ENCODE measurements around the gene ETV2.

DNA sequence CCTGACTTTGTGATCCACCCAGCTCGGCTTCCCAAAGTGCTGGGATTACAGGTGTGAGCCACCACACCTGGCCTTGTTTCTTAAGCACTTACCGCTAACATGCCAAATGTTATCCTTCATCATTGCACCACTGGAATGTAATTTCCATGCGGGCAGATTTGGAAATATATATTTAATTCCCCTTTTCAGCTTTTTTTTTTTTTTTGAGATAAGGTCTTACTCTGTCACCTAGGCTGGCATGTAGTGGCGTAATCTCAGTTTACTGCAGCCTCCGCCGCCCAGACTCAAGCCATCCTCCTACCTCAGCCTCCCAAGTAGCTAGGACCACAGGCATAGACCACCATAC lies 20.4 kb downstream of the ETV2 start:
- TF ChIP-seq PAX5 (IDR thresholded peaks at IDR 0.05; ENCODE audit: insufficient read depth, low read length, severe bottlenecking) (no peak), POLR2AphosphoS5 (IDR thresholded peaks at IDR 0.05; ENCODE audit: low read depth, low read length) (no peak), POLR2A (IDR thresholded peaks at IDR 0.05; ENCODE audit: low read depth, low read length) (no peak), TAF1 (IDR thresholded peaks at IDR 0.05; ENCODE audit: low read depth, low read length) (no peak), POU2F2 (IDR thresholded peaks at IDR 0.05; ENCODE audit: low read depth, low read length) (no peak), SPI1 (IDR thresholded peaks at IDR 0.05; ENCODE audit: low read depth, low read length) (no peak)
